ENCODE data around the gene PPAT.
A peak's percentile ranks its signal among the peaks of the same experiment; 100 is the strongest.
"Not testable (repeated sequence)": the region's sequence is repeated elsewhere in the genome, so short reads cannot be mapped to it uniquely, and the experiment has no call there.

Gene PPAT

GRCh38 chr4:56362981-56363380 lies 72.4 kb downstream of the PPAT start:
- H3K9me3 ChIP-seq (ENCODE audit: control insufficient read depth, low read length); H3K14ac ChIP-seq (ENCODE audit: low read length in 2 of 2); H3K27ac ChIP-seq (ENCODE audit: low read length, poor library complexity, severe bottlenecking); H2AK5ac ChIP-seq (ENCODE audit: low read length, severe bottlenecking); DNase-seq; H2BK120ac ChIP-seq (ENCODE audit: low read depth, low read length); H2BK5ac ChIP-seq (ENCODE audit: low read depth, low read length, poor library complexity, severe bottlenecking); H2AFZ ChIP-seq (ENCODE audit: low read depth, low read length); H3K4me1 ChIP-seq (ENCODE audit: control insufficient read depth, insufficient read depth, low read depth, low read length); H4K8ac ChIP-seq (ENCODE audit: low read length); H4K91ac ChIP-seq (ENCODE audit: low read length); H3K4ac ChIP-seq (ENCODE audit: low read depth in 1 of 2, low read length in 2 of 2); H2BK15ac ChIP-seq (ENCODE audit: low read depth, poor library complexity, severe bottlenecking); H3K27me3 ChIP-seq (ENCODE audit: control insufficient read depth in 1 of 2, insufficient read depth in 1 of 2, low read length in 2 of 2); H3K79me1 ChIP-seq (replicated peaks; ENCODE audit: low read length, poor library complexity, severe bottlenecking); H3K9ac ChIP-seq (ENCODE audit: low read length); H3K23ac ChIP-seq (ENCODE audit: low read length in 2 of 2); H2BK12ac ChIP-seq (ENCODE audit: low read length in 2 of 2); H3K4me3 ChIP-seq (ENCODE audit: insufficient read depth in 1 of 2, low read depth in 1 of 2, low read length in 2 of 2); H3K4me2 ChIP-seq (ENCODE audit: low read length, poor library complexity, severe bottlenecking); H3K18ac ChIP-seq (ENCODE audit: low read depth in 1 of 2, low read length in 2 of 2): not testable (repeated sequence)
- 98% methylated on average over 12 of the region's 12 CpGs for WGBS
- peaks cover 0 to 13% of the 10 kb centered on the region in 2 experiments for H3K36me3 ChIP-seq (ENCODE audit: control insufficient read depth in 1 of 2, insufficient read depth in 2 of 2, low read depth in 1 of 2, low read length in 2 of 2)

DNA sequence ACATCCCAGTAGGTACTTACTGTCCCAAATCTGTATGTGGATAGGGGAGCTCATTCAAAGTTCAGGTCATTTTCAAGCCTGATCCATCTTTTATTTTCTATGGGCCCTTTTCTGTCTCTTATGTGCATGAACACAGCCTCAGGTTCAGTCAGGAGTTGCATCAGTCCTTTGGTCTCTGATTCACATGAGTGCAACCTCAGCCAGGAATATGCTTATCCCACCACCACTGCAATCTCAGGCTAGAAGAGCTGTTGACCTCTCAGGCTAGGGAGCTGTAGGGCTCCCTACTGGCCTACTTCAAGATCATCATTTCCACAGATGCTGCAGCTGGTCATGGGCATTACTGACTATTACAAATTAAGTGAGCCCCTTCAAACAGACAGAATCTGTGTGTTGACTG lies 75.3 kb downstream of the PPAT start:
- H3K79me1 ChIP-seq (replicated peaks; ENCODE audit: low read length, poor library complexity, severe bottlenecking), result peaks cover 2% of the 10 kb centered on the region

GRCh38 chr4:56356650-56357049 lies 78.8 kb downstream of the PPAT start:
- peaks cover 2% of the 10 kb centered on the region for H3K79me1 ChIP-seq (replicated peaks; ENCODE audit: low read length, poor library complexity, severe bottlenecking)
- no peak overlapping the region for H4K91ac ChIP-seq (ENCODE audit: low read length)
- no peak overlapping the region for H3K9ac ChIP-seq (ENCODE audit: low read length)
- H3K4me1 ChIP-seq (ENCODE audit: control insufficient read depth, insufficient read depth, low read depth, low read length), result no peaks in the 10 kb centered on the region
- H3K4ac ChIP-seq (ENCODE audit: low read depth in 1 of 2, low read length in 2 of 2), result no peak overlapping the region
- no peak overlapping the region for H2BK15ac ChIP-seq (ENCODE audit: low read depth, poor library complexity, severe bottlenecking)
- H3K14ac ChIP-seq (ENCODE audit: low read length in 2 of 2), result no peak overlapping the region
- H2BK5ac ChIP-seq (ENCODE audit: low read depth, low read length, poor library complexity, severe bottlenecking), result no peak overlapping the region
- no peak overlapping the region for H2AK5ac ChIP-seq (ENCODE audit: low read length, severe bottlenecking)
- 98% methylated on average over 5 of the region's 9 CpGs for WGBS
- H3K27ac ChIP-seq (ENCODE audit: low read length, poor library complexity, severe bottlenecking), result no peak overlapping the region
- H3K18ac ChIP-seq (ENCODE audit: low read depth in 1 of 2, low read length in 2 of 2), result no peak overlapping the region
- no peak overlapping the region for H3K4me2 ChIP-seq (ENCODE audit: low read length, poor library complexity, severe bottlenecking)
- no peak overlapping the region for H2AFZ ChIP-seq (ENCODE audit: low read depth, low read length)
- no peak overlapping the region for H3K23ac ChIP-seq (ENCODE audit: low read length in 2 of 2)
- peaks cover 8 to 26% of the 10 kb centered on the region in 2 experiments for H3K36me3 ChIP-seq (ENCODE audit: control insufficient read depth in 1 of 2, insufficient read depth in 2 of 2, low read depth in 1 of 2, low read length in 2 of 2)
- H3K27me3 ChIP-seq (ENCODE audit: control insufficient read depth in 1 of 2, insufficient read depth in 1 of 2, low read length in 2 of 2), result no peaks in the 10 kb centered on the region
- DNase-seq, result no peak
- H3K9me3 ChIP-seq (ENCODE audit: control insufficient read depth, low read length), result no peaks in the 10 kb centered on the region
- H3K4me3 ChIP-seq (ENCODE audit: insufficient read depth in 1 of 2, low read depth in 1 of 2, low read length in 2 of 2), result no peak overlapping the region
- no peak overlapping the region for H2BK12ac ChIP-seq (ENCODE audit: low read length in 2 of 2)
- H4K8ac ChIP-seq (ENCODE audit: low read length), result no peak overlapping the region
- no peak overlapping the region for H2BK120ac ChIP-seq (ENCODE audit: low read depth, low read length)

More for the DNA sequence above, 75.3 kb downstream of the PPAT start:
- no peak overlapping the region for H3K23ac ChIP-seq (ENCODE audit: low read length in 2 of 2)
- no peak overlapping the region for H3K18ac ChIP-seq (ENCODE audit: low read depth in 1 of 2, low read length in 2 of 2)
- no peak overlapping the region for H2AK5ac ChIP-seq (ENCODE audit: low read length, severe bottlenecking)
- no peak overlapping the region for H2BK120ac ChIP-seq (ENCODE audit: low read depth, low read length)
- no peak overlapping the region for H4K91ac ChIP-seq (ENCODE audit: low read length)
- H2BK5ac ChIP-seq (ENCODE audit: low read depth, low read length, poor library complexity, severe bottlenecking), result no peak overlapping the region
- DNase-seq, result peak; percentile 4
- no peak overlapping the region for H3K14ac ChIP-seq (ENCODE audit: low read length in 2 of 2)
- H2AFZ ChIP-seq (ENCODE audit: low read depth, low read length), result no peak overlapping the region
- no peak overlapping the region for H2BK12ac ChIP-seq (ENCODE audit: low read length in 2 of 2)
- no peak overlapping the region for H3K4me2 ChIP-seq (ENCODE audit: low read length, poor library complexity, severe bottlenecking)
- H3K4me3 ChIP-seq (ENCODE audit: insufficient read depth in 1 of 2, low read depth in 1 of 2, low read length in 2 of 2), result no peak overlapping the region
- H3K36me3 ChIP-seq (ENCODE audit: control insufficient read depth in 1 of 2, insufficient read depth in 2 of 2, low read depth in 1 of 2, low read length in 2 of 2), result peaks cover 12 to 17% of the 10 kb centered on the region in 2 experiments
- no peaks in the 10 kb centered on the region for H3K9me3 ChIP-seq (ENCODE audit: control insufficient read depth, low read length)
- no peak overlapping the region for H4K8ac ChIP-seq (ENCODE audit: low read length)
- H3K9ac ChIP-seq (ENCODE audit: low read length), result no peak overlapping the region
- no peak overlapping the region for H2BK15ac ChIP-seq (ENCODE audit: low read depth, poor library complexity, severe bottlenecking)
- no peaks in the 10 kb centered on the region for H3K4me1 ChIP-seq (ENCODE audit: control insufficient read depth, insufficient read depth, low read depth, low read length)
- H3K27ac ChIP-seq (ENCODE audit: low read length, poor library complexity, severe bottlenecking), result no peak overlapping the region
- no peak overlapping the region for H3K4ac ChIP-seq (ENCODE audit: low read depth in 1 of 2, low read length in 2 of 2)
- H3K27me3 ChIP-seq (ENCODE audit: control insufficient read depth in 1 of 2, insufficient read depth in 1 of 2, low read length in 2 of 2), result no peaks in the 10 kb centered on the region

GRCh38 chr4:56348576-56348975 lies 86.8 kb downstream of the PPAT start:
- H3K4me1 ChIP-seq (ENCODE audit: control insufficient read depth, insufficient read depth, low read depth, low read length), result no peaks in the 10 kb centered on the region
- H3K14ac ChIP-seq (ENCODE audit: low read length in 2 of 2), result no peak overlapping the region
- H3K18ac ChIP-seq (ENCODE audit: low read depth in 1 of 2, low read length in 2 of 2), result no peak overlapping the region
- H3K27me3 ChIP-seq (ENCODE audit: control insufficient read depth in 1 of 2, insufficient read depth in 1 of 2, low read length in 2 of 2), result no peaks in the 10 kb centered on the region
- H3K23ac ChIP-seq (ENCODE audit: low read length in 2 of 2), result no peak overlapping the region
- no peak overlapping the region for H2AFZ ChIP-seq (ENCODE audit: low read depth, low read length)
- no peak for DNase-seq
- peaks cover 6 to 48% of the 10 kb centered on the region in 2 experiments for H3K36me3 ChIP-seq (ENCODE audit: control insufficient read depth in 1 of 2, insufficient read depth in 2 of 2, low read depth in 1 of 2, low read length in 2 of 2)
- no peak overlapping the region for H3K27ac ChIP-seq (ENCODE audit: low read length, poor library complexity, severe bottlenecking)
- H2BK120ac ChIP-seq (ENCODE audit: low read depth, low read length), result no peak overlapping the region
- H3K4me3 ChIP-seq (ENCODE audit: insufficient read depth in 1 of 2, low read depth in 1 of 2, low read length in 2 of 2), result no peak overlapping the region
- no peak overlapping the region for H4K91ac ChIP-seq (ENCODE audit: low read length)
- H3K4ac ChIP-seq (ENCODE audit: low read depth in 1 of 2, low read length in 2 of 2), result no peak overlapping the region
- no peaks in the 10 kb centered on the region for H3K9me3 ChIP-seq (ENCODE audit: control insufficient read depth, low read length)
- no peak overlapping the region for H2AK5ac ChIP-seq (ENCODE audit: low read length, severe bottlenecking)
- no peak overlapping the region for H4K8ac ChIP-seq (ENCODE audit: low read length)
- no peak overlapping the region for H2BK12ac ChIP-seq (ENCODE audit: low read length in 2 of 2)
- 96% methylated on average over 3 of the region's 3 CpGs for WGBS
- H3K9ac ChIP-seq (ENCODE audit: low read length), result no peak overlapping the region
- H2BK15ac ChIP-seq (ENCODE audit: low read depth, poor library complexity, severe bottlenecking), result no peak overlapping the region
- no peaks in the 10 kb centered on the region for H3K79me1 ChIP-seq (replicated peaks; ENCODE audit: low read length, poor library complexity, severe bottlenecking)
- no peak overlapping the region for H3K4me2 ChIP-seq (ENCODE audit: low read length, poor library complexity, severe bottlenecking)
- H2BK5ac ChIP-seq (ENCODE audit: low read depth, low read length, poor library complexity, severe bottlenecking), result no peak overlapping the region

Measured in mesenchymal stem cell (in vitro differentiated cells and primary cell).